Astrocyte of the cerebellum (primary cell): ENCODE measurements around the gene DHRS12.

Experiments used
- DNase-seq: peaks from one replicate; pipeline ENCODE4 v3.0.0-alpha.2; 2011; ENCODE audit warnings: low read depth
- H3K4me3 ChIP-seq: 2 replicates; pipeline ENCODE4 v1.5.1; 2011; ENCODE audit warnings: mild to moderate bottlenecking, low read depth, low read length, moderate library complexity
- CTCF ChIP-seq: IDR thresholded peaks from 2 replicates; pipeline ENCODE4 v1.5.1; 2012; ENCODE audit warnings: low read length, low read depth, moderate library complexity, mild to moderate bottlenecking; ENCODE audit errors: missing control alignments
- in situ Hi-C: cut with HindIII; loops from 2 replicates; pipeline ENCODE4 v1.10.0; 2017; ENCODE audit warnings: low sequenced_read_pairs

The DHRS12 gene

GRCh38 chr13:51844862-51845573 is 41.1 kb upstream of the DHRS12 start, which contains the start of gene TMEM272:
Gene TMEM272, minus strand, starts transcription at chr13:51845177. Its CDS starts 6,647 bp downstream, at chr13:51838530.
- H3K4me3 ChIP-seq: no peak within 1 kb of the TSS
- in situ Hi-C loops: no loop called here
- no peak for DNase-seq
- TF ChIP-seq CTCF: peak; percentile 89

DNA sequence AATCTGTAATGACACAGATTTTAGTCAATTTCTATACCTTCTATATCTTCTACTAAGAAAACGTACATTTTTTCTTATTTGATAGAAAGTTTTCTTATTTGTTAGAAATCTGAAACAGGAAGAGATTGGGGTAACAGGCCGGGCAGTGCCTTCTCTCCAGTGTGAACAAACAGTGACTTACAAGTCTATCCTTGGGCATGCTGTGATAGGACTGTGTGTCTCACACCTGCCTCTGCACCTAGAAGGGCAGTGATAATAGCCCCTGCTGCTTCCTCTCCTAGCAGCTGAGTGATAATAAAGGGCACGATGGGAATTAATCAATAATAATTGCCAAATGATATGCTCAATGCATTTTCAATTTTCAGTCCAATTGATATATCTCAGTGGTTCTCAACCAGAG is 39.6 kb upstream of the DHRS12 start:
- no peak overlapping the region for H3K4me3 ChIP-seq
- no peak for DNase-seq
- in situ Hi-C loops: no loop called here
- no peak for TF ChIP-seq CTCF

GRCh38 chr13:51841732-51842131 is 37.8 kb upstream of the DHRS12 start:
- DNase-seq: no peak
- in situ Hi-C loops: no loop called here
- no peak for TF ChIP-seq CTCF
- no peak overlapping the region for H3K4me3 ChIP-seq

DNA sequence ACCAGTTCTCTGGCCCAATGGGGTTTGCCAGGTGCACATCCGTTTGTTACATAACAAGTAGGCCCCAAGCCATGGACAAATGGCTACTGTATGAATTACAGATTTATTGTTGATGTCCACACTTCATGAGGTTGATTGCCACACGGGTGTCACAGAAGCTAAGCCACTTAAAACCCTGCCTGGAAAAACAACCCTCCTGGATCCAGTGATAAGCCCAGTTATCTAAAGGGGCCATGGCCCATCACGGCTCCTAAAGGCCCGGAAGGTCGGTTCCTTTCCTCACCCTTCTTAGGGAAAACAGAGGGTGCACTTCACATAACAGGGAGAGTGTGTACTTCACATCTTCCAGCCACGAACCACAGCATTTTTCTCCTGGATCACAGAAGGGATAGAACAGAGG is 37.0 kb upstream of the DHRS12 start:
- no peak for DNase-seq
- TF ChIP-seq CTCF: no peak
- in situ Hi-C loops: no loop called here
- H3K4me3 ChIP-seq: no peak overlapping the region

DNA sequence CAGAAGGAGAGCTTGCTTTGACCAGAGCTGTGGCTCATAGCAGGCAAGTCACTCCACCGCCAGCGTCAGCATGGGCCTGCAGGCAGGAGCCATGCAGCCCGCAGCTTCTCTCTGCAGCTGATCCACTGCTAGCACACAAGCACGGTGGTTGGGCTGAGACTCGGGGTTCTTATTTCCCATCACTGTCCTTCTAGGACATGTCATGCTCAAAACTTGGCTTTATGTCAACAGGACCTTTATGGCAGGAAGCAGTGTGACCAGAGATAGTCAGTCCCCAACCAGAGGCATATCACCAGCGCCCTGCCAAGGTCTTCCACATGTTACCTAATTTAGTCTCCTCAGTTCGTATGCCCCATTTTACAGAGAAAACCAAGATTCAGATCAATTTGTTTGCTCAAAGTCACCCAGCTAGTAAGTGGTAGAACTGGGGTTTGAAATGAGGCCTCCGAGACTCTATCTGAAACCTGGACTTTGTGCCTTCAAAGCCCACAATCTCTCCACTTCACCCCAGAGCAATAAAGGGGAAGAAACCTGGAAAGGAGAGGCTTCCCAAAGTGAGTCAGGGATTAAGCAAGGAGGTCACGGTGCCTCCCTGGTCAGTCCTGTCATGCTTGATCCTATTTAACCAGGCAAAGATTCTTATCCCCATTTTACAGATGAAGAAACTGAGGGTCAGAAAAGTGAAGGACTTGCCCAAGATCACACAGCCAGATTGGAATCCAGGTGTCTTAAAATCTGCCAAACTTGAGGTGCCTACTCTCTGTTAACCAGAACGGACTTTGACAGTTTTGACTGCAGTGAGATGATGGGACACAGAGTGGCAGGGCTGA is 36.0 kb upstream of the DHRS12 start:
- in situ Hi-C loops: no loop called here
- no peak for TF ChIP-seq CTCF
- no peak for DNase-seq
- no peak overlapping the region for H3K4me3 ChIP-seq

GRCh38 chr13:51838240-51838846 is 34.4 kb upstream of the DHRS12 start:
- no peak for TF ChIP-seq CTCF
- no peak for DNase-seq
- no peak overlapping the region for H3K4me3 ChIP-seq
- in situ Hi-C loops: no loop called here
